Measurements from ENCODE around the gene METTL9.
"Not testable (repeated sequence)": the region's sequence is repeated elsewhere in the genome, so short reads cannot be mapped to it uniquely, and the experiment has no call there.

DNA sequence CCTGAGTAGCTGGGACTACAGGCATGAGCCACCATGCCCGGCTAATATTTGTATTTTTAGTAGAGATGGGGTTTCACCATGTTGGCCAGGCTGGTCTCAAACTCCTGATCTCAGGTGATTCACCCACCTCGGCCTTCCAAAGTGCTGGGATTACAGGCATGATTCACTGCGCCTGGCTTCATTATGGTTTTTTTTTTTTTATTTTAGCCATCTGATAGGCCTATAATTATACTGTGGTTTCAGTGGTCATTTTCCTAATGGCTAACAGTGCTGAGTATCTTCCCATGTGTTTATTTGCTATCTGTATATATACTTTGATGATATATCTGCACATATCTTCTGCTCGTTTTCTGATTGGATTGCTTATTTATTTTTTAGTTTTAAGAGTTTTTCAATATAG lies 75.1 kb downstream of the METTL9 start:
- TF ChIP-seq, protein P1, sequence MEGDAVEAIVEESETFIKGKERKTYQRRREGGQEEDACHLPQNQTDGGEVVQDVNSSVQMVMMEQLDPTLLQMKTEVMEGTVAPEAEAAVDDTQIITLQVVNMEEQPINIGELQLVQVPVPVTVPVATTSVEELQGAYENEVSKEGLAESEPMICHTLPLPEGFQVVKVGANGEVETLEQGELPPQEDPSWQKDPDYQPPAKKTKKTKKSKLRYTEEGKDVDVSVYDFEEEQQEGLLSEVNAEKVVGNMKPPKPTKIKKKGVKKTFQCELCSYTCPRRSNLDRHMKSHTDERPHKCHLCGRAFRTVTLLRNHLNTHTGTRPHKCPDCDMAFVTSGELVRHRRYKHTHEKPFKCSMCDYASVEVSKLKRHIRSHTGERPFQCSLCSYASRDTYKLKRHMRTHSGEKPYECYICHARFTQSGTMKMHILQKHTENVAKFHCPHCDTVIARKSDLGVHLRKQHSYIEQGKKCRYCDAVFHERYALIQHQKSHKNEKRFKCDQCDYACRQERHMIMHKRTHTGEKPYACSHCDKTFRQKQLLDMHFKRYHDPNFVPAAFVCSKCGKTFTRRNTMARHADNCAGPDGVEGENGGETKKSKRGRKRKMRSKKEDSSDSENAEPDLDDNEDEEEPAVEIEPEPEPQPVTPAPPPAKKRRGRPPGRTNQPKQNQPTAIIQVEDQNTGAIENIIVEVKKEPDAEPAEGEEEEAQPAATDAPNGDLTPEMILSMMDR (IDR thresholded peaks at IDR 0.05): not testable (repeated sequence)
- TF ChIP-seq POLR2A (IDR thresholded peaks at IDR 0.05): not testable (repeated sequence)

Data from uterus (tissue), 2 donors.